Glomerular endothelial cell (primary cell): ENCODE measurements around the gene ZNF521. TPM values are rescaled to one million over a fixed set of nuclear protein-coding genes. Genes with fewer than 3 reads are reported as not detected.
"Not testable (repeated sequence)": the region's sequence is repeated elsewhere in the genome, so short reads cannot be mapped to it uniquely, and the experiment has no call there.

Experiments
- DNase-seq: peaks from one replicate; pipeline ENCODE4 v3.0.0-alpha.2; 2011; ENCODE audit warnings: low read depth, low spot score; ENCODE audit errors: extremely low read depth
- total RNA-seq: library from RNA; depleted of rRNA; stranded (reverse); fragments of >200 nt; gene quantifications from 2 replicates; pipeline ENCODE4 v1.2.3, GENCODE V29; 2015

ZNF521 gene
- total RNA-seq, 1 donor from 2014 or later, result 114 TPM

DNA sequence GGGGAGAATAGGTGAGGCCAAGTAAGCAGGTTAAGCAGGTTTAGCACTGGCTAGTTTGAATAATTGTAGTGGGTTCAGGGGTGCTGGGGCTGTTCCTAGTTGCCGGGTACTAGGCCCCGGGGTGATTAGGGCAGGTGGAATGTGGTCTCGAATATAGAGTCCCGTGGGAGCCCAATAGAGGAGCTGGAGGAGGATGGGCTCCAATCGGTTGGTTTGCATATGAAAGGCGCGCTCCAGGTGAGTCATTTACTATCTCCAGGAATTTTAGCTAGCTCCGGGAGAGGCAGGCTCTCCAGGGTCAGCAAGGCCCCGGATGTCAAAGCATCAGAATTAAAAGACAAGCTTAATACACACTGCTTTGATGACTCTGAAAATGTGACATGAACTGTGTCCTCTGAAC is 304.0 kb downstream of the ZNF521 start:
- DNase-seq, result no peak

DNA sequence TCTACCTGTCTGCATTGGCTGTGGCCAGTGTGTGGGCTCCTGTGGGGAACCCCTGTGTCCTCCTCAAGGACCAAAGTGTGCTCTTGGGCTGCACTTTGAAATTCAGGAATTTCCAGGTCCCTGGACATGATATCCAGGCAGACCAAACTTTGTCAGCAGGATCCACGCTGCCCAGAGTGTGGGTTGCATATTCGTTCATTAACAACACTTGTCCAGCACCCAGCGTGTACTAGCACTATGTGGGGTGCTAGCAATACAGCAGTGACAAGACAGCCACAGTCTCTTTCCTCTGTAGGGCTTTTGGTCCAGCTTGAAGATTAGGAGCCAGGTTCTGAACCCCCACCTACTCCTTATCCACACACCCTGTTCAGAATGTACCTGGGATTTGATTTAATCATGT is 304.5 kb downstream of the ZNF521 start:
- DNase-seq, result no peak

DNA sequence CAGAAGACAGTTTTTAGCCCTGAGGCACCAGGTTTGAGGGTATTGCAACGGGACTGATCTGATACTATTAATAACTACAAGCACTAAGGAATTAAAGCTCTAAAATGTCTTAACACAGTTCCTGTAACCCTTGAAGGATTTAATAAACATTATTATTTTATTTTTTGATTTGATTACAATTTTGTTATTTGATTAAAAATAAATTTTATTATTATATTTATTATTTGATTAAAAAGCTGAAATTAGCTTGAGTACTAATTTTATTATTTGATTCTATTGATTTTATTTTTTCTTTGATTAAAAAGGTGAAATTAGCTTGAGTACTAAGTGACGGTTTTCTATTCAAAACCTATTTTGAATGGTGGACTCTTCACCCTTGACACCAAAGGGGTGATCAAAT is 307.3 kb downstream of the ZNF521 start:
- no peak for DNase-seq

DNA sequence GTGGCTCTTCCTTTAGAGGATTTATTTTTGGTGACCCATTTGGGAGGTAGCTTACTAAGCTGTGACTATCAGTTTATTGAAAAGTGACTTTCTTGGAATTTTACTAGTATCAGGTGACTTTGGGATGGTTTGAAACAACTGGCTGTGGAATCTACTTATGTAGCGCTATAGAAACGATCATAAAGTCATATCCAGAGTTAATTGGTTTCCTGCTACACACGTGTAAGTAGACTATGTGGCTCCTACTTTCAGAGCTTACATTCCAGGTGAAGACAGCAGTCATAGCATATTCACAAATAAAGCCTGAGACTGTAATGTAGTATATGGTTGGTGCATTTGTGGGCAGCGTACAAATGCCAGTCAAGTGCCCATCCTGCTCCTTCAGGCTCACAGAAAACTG is 308.9 kb downstream of the ZNF521 start:
- DNase-seq, result no peak

DNA sequence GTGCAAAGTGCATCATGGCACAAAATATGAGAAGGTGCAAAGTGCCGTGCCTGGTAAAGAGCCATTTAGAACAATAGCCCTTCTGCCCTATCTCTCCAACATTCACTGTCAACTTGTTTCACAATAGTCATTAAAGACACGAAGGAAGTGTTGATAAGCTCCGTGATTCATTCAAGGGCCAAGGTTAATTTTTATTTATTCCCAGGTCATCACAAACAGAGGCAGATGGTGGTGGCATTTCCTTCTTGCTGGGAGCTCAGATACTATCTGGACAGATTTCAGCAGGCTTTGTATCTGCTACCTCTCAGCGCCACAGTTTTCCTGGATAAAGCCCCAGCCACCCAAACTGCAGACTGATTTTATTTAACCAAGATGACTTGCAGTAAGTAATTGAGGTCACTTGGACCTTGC is 309.3 kb downstream of the ZNF521 start:
- DNase-seq, result peak; percentile 25

DNA sequence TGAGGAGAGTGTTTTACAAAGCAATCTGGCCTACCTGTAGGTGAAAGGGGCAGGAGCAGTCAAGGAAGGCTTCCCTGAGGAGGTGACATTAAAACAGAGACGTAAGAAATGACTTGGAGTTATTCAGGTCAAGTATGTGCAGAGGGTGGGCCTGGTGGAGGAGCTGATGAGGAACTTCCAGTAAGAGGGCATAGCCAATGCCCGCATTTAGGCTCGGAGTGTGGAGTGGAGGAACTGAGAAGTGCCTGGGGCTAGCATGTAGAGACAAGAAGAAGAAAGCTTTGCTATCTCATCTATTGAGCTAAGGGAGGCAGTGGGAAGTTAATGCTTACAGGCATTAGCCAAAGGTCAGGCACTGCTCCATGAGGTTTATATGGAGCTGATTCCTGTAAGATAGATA is 312.2 kb downstream of the ZNF521 start:
- DNase-seq, result no peak

DNA sequence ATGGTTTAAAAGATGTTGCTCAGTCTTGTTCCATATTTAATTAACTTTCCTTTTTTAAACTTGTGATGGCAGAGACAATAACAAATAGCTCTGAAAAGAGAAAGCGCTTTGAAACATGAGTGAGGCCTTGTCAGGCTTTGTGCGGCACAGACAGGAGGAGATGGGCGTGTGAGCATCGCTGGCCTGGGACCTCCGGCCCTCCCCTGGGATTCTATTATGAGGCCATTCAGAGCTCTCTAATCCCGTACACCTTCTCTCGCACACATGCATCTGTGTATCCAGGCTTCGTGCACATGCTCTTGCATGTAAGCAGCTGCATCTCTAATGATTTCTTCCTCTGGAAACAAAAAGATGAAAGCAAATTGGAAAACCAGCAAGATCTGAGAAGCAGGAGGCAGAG is 313.7 kb downstream of the ZNF521 start:
- DNase-seq, result no peak

DNA sequence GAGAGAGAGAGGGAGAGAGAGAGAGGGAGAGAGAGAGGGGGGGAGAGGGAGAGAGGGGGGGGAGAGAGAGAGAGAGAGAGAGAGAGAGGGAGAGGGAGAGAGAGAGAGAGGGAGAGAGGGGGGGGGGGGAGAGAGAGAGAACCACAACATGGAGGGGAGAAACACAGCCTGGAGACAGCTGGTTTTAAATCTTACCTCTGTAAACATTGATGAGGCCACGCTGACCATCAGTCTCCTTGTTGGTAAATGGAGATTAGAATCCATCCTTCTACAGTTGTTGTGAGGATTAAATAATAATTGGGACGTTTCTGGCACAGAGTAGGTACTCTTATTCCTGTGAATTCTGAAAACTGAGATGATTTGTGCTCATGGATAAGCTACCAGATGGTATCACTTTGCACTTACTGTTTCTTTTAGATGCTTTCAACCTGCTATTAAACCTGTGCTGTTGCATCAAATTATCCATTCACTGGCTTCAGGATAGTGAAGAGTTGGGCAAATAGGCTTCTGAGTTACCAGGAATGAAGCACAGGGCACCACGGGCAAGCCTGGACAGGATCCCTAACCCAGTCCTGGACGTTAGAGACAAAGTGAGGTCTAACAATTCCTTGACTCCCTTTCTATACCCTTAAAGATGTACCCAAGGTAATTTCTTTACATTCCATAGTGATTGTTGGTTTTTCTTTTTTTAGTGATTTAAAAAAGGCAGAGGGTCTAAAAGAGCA is 318.1 kb downstream of the ZNF521 start:
- no peak for DNase-seq

DNA sequence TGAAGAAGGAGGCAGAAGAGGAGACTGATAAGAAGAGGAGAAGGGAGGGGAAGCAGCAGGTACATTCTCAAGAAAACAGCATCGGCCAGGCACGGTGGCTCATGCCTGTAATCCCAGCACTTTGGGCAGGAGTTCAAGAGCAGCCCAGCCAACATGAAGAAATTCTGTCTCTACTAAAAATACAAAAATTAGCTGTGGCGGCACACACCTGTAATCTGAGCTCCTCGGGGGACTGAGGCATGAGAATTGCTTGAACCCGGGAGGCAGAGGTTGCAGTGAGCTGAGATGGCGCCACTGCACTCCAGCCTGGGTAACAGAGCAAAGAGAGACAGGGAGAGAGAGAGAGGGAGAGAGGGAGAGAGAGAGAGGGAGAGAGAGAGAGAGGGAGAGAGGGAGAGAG is 318.8 kb downstream of the ZNF521 start:
- DNase-seq, result not testable (repeated sequence)

DNA sequence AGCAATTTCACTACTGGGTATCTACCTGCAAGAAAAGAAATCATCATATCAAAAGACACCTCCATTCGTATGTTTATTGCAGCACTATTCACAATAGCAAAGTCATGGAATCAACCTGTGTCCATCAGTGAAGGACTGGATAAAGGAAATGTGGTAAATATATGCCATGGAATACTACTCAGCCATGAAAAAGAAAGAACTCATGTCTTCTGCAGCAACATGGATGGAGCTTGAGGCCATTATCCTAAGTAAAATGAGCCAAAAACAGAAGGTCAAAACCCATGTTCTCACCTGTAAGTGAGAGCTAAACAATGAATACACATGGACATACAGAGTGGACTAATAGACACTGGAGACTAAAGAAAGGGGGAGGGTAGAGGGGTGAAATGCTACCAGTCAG is 322.2 kb downstream of the ZNF521 start:
- DNase-seq, result no peak

DNA sequence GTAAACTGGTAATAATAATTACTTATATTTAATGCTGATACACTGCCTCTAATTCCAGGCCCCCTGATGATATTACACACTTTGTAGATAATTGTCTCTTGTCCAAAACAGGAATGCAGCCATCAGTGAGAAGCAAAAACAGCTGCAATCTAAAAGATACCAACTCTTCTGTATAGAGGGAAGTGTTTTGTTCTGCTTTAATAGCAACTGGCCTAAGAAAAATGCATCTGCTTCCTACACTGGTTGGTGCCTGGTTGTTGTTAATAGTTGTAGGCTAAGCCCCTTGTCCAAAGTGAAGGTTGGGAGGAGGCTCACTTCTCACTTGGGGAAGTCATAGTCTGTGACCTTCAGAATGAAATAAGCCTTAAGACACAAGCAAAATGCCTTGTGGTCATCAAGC is 332.0 kb downstream of the ZNF521 start:
- no peak for DNase-seq

DNA sequence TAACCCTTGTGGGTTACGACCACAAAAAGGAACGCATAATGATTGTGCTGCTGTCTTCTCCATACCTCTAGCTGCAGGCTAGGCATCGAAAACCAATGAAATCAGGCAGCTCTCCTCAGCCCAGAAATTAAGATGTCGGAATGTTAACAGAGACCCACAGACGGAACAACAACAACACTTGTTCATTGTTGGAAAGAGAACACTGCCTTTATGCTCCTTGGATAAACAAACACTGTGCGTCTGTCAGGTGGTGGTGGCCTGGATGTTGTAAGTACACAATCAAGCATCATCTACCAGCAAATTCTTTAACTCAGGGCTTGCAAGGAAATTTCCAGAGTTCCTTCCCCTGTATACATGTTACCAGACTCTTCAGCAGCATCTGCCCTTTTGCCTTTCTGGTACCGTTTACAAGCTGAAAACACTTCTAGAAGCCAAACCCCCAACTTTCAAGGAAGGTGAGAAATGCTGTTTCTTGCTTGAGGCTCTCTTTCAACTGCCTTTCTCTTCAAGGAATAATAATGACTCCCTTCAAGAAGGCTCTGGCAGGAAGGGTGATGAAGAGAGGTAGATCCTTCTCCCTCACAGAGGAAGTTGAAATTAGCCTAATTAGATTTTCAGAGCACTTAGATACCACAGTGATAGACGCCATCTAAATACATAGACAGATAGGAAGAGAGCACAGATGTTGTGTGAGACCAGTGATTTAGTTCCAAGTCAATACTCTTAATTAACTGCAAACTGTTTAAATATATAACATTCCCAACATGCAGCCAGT is 332.7 kb downstream of the ZNF521 start:
- no peak for DNase-seq

DNA sequence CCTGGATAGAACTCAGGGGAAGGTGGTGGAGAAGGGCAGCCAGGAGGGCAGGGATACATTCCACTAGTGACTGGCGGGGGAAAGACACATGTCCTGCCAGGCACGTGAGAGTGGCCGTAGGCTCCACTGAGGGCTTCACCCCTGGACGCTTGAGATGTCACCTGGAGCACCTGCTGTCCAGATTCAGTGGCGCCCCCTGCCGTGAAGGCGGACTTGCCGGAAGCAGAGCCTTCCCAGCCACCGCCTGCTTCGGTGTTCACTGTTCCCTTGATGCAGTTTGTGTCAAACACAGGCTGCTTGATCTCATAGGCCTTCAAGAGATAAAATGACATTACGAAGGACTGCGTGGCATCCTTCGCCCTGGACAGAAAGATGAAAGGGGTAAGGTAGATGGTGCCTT is 335.3 kb downstream of the ZNF521 start:
- no peak for DNase-seq

DNA sequence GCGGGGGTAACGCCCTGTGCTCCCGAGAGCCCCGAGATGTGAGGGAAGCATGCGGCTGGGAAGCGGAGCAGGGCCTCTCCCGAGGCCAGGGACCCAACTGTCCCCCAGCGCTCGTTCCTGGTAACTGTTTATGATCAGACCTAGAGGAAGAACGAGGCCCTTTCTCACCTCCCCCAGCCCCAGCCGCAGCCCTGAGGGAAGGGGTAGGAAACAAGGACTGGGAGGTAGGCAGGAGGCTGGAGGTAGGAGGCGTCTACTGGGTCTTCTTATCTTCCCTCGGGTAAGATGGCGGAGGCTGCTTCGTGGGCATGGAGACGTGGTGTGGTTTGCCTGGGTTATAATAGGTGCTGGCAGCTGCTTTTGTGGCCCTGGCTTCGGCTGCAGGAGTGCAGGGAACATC is 335.8 kb downstream of the ZNF521 start:
- no peak for DNase-seq
